Transverse colon (tissue), 4 donors: Measurements from ENCODE around the gene ATP2B3.

Experiments used
- POLR2AphosphoS5 ChIP-seq, 3 donors: sonication (generic); formaldehyde crosslinking; IDR thresholded peaks; one replicate each; pipeline ENCODE4 v1.6.1; 2016; ENCODE audit warnings: antibody characterized with exemption in 3 of 3
- TF ChIP-seq, protein P1 (sequence below), 5 experiments: fragments of 200-600 bp in 3 of 5; fragments of 450-650 bp in 2 of 5; sonication (generic) in 3 of 5; IDR thresholded peaks; 1 replicate in 2 of 5; 2 replicates in 3 of 5; pipeline ENCODE4 v1.5.1; 2016 to 2017; ENCODE audit warnings: antibody characterized with exemption in 5 of 5, inconsistent platforms in 3 of 5, mild to moderate bottlenecking in 2 of 5, moderate library complexity in 1 of 5

DNA sequence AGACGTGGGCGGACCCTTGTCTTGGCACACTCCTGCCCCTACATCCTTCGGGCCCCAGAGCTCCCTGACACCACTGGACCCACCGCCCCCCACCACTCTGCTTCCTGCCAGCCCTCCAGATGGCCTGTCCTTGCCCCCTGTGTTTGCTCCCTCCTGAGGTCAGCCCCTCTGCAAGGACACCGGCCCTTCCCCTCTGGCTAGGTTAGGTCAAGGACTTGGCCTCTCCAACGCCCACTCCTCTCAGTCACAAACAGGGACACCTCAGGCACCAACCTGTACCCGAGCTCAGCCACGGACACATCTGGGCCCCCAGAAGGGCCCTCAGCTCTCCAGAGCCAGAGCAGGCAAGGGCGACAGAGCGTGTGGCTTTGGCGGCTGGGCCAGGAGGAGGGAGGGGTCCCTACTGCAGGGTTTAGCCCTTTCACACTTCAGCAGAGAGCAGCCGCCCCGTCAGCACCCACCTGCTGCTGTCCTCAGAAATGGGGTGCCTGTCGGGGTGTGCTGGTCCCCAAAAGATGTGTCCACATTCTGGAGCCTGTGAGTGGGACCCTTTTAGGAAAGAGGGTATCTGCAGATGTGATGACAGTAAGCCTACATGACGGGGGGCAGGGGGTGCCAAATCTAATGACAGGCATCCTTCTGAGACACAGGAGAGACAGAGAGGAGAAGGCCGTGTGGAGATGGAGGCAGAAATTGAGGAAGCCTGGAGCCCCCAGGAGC is 106.0 kb downstream of the ATP2B3 start:
- TF ChIP-seq, protein P1, sequence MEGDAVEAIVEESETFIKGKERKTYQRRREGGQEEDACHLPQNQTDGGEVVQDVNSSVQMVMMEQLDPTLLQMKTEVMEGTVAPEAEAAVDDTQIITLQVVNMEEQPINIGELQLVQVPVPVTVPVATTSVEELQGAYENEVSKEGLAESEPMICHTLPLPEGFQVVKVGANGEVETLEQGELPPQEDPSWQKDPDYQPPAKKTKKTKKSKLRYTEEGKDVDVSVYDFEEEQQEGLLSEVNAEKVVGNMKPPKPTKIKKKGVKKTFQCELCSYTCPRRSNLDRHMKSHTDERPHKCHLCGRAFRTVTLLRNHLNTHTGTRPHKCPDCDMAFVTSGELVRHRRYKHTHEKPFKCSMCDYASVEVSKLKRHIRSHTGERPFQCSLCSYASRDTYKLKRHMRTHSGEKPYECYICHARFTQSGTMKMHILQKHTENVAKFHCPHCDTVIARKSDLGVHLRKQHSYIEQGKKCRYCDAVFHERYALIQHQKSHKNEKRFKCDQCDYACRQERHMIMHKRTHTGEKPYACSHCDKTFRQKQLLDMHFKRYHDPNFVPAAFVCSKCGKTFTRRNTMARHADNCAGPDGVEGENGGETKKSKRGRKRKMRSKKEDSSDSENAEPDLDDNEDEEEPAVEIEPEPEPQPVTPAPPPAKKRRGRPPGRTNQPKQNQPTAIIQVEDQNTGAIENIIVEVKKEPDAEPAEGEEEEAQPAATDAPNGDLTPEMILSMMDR (IDR thresholded peaks at IDR 0.05), result no peak
- no peak for TF ChIP-seq POLR2AphosphoS5 (IDR thresholded peaks at IDR 0.05)
